ENCODE measurements around the gene STRBP.
"Not testable (repeated sequence)": the region's sequence is repeated elsewhere in the genome, so short reads cannot be mapped to it uniquely, and the experiment has no call there.

Gene STRBP

GRCh38 chr9:123268465-123269259, at the start of gene STRBP:
Gene STRBP (minus strand): TSS chr9:123268586. CDS start chr9:123184134, 84,452 bp downstream.
- DNase-seq, result peak; percentile 94

- DNase-seq, result peak; percentile 82
Observed at GRCh38 chr9:123316053-123316718, 47.8 kb upstream of the STRBP start.

GRCh38 chr9:123315635-123316034, 47.2 kb upstream of the STRBP start:
- DNase-seq, result peak; percentile 40

GRCh38 chr9:123314617-123315016, 46.2 kb upstream of the STRBP start:
- no peak for DNase-seq

GRCh38 chr9:123312306-123312877, 44.0 kb upstream of the STRBP start:
- no peak for DNase-seq

GRCh38 chr9:123311250-123311752, 42.9 kb upstream of the STRBP start:
- no peak for DNase-seq

GRCh38 chr9:123310551-123311249, 42.3 kb upstream of the STRBP start:
- DNase-seq, result no peak

GRCh38 chr9:123309611-123310010, 41.2 kb upstream of the STRBP start:
- DNase-seq, result no peak

GRCh38 chr9:123305879-123306278, 37.5 kb upstream of the STRBP start:
- no peak for DNase-seq

- no peak for DNase-seq
Observed at GRCh38 chr9:123304340-123304691, 35.9 kb upstream of the STRBP start.

- DNase-seq, result no peak
Observed at GRCh38 chr9:123302348-123303214, 34.2 kb upstream of the STRBP start.

GRCh38 chr9:123301936-123302335, 33.5 kb upstream of the STRBP start:
- not testable (repeated sequence) for DNase-seq

- DNase-seq, result no peak
Observed at GRCh38 chr9:123300554-123300953, 32.2 kb upstream of the STRBP start.

GRCh38 chr9:123299558-123300126, 31.3 kb upstream of the STRBP start:
- no peak for DNase-seq

- DNase-seq, result no peak
Observed at GRCh38 chr9:123296174-123296573, 27.8 kb upstream of the STRBP start.

- no peak for DNase-seq
Observed at GRCh38 chr9:123291736-123292135, 23.4 kb upstream of the STRBP start.

GRCh38 chr9:123290764-123291163, 22.4 kb upstream of the STRBP start:
- DNase-seq, result no peak

GRCh38 chr9:123287639-123288038, 19.3 kb upstream of the STRBP start:
- no peak for DNase-seq

- DNase-seq, result no peak
Observed at GRCh38 chr9:123286324-123286723, 17.9 kb upstream of the STRBP start.

- no peak for DNase-seq
Observed at GRCh38 chr9:123284656-123285055, 16.3 kb upstream of the STRBP start.

GRCh38 chr9:123283455-123283854, 15.1 kb upstream of the STRBP start:
- no peak for DNase-seq

- no peak for DNase-seq
Observed at GRCh38 chr9:123283048-123283408, 14.6 kb upstream of the STRBP start.
